Muscle of leg (tissue), 11 donors: Measurements from ENCODE around the gene OR5AN1. TPM values are rescaled to one million over a fixed set of nuclear protein-coding genes. Genes with fewer than 3 reads are reported as not detected.
"Not testable (repeated sequence)": the region's sequence is repeated elsewhere in the genome, so short reads cannot be mapped to it uniquely, and the experiment has no call there.

ENCODE experiments used
- DNase-seq: peaks from one replicate; pipeline ENCODE4 v3.0.0; 2013
- H3K27ac ChIP-seq: one replicate; pipeline ENCODE4 v1.5.1; 2013; ENCODE audit warnings: mild to moderate bottlenecking, low read length, control low read depth
- H3K27me3 ChIP-seq: one replicate; pipeline ENCODE4 v1.6.1; 2013; ENCODE audit warnings: low read length; ENCODE audit not compliant: control insufficient read depth, insufficient read depth
- H3K36me3 ChIP-seq: one replicate; pipeline ENCODE4 v1.6.1; 2013; ENCODE audit warnings: low read length; ENCODE audit not compliant: control insufficient read depth, insufficient read depth
- H3K4me1 ChIP-seq: one replicate; pipeline ENCODE4 v1.6.1; 2013; ENCODE audit warnings: low read length; ENCODE audit not compliant: control insufficient read depth, insufficient read depth
- H3K4me3 ChIP-seq: one replicate; pipeline ENCODE4 v1.5.1; 2013; ENCODE audit warnings: low read length, control low read depth
- H3K9me3 ChIP-seq: replicated peaks from 2 replicates; pipeline ENCODE4 v1.6.1; 2013; ENCODE audit warnings: low read depth, low read length; ENCODE audit not compliant: control insufficient read depth
- WGBS: methylation state at CpG from one replicate; pipeline ENCODE4 v1.1.5; 2013; ENCODE audit warnings: missing lambda C conversion rate; ENCODE audit not compliant: insufficient coverage; 5-methylcytosine and 5-hydroxymethylcytosine counted together
- polyA plus RNA-seq, 8 donors: library from polyadenylated mRNA; unstranded; fragments of 120-200 nt; gene quantifications; one replicate each; pipeline versions ENCODE4 v1.2.1 to v1.2.3, GENCODE V29; 2013; ENCODE audit warnings: inconsistent platforms in 1 of 8, low replicate concordance in 1 of 8; ENCODE audit not compliant: insufficient read length in 8 of 8, insufficient read depth in 1 of 8
- total RNA-seq: library from RNA; stranded (reverse); fragments of 120-200 nt; gene quantifications from one replicate; pipeline ENCODE4 v1.2.4, GENCODE V29; 2013

The OR5AN1 gene
- total and polyA plus RNA-seq, 9 donors: 0.03 TPM; not detected in 8

- 17% methylated on average over 2 of the region's 3 CpGs for WGBS
- not testable (repeated sequence) for H3K27ac ChIP-seq, H3K36me3 ChIP-seq, H3K4me1 ChIP-seq, H3K4me3 ChIP-seq, H3K27me3 ChIP-seq, DNase-seq
- peaks cover 25% of the 10 kb centered on the region for H3K9me3 ChIP-seq
Measured at GRCh38 chr11:59372324-59372723, 13.6 kb downstream of the OR5AN1 start.

GRCh38 chr11:59380263-59381059 is 21.8 kb downstream of the OR5AN1 start:
- no peaks in the 10 kb centered on the region for H3K36me3 ChIP-seq
- H3K9me3 ChIP-seq: no peaks in the 10 kb centered on the region
- no peak overlapping the region for H3K27ac ChIP-seq
- no peak for DNase-seq
- no peaks in the 10 kb centered on the region for H3K27me3 ChIP-seq
- no peak overlapping the region for H3K4me3 ChIP-seq
- no CpG with 5 or more reads among the region's 2 CpGs for WGBS
- H3K4me1 ChIP-seq: no peaks in the 10 kb centered on the region

GRCh38 chr11:59394186-59394585 is 35.5 kb downstream of the OR5AN1 start:
- no peak overlapping the region for H3K27ac ChIP-seq
- no peaks in the 10 kb centered on the region for H3K4me1 ChIP-seq
- peaks cover 2% of the 10 kb centered on the region for H3K9me3 ChIP-seq
- no peak overlapping the region for H3K4me3 ChIP-seq
- no peaks in the 10 kb centered on the region for H3K27me3 ChIP-seq
- H3K36me3 ChIP-seq: no peaks in the 10 kb centered on the region
- no peak for DNase-seq

GRCh38 chr11:59400461-59401261 is 42.0 kb downstream of the OR5AN1 start:
- H3K36me3 ChIP-seq: no peaks in the 10 kb centered on the region
- DNase-seq: no peak
- peaks cover 22% of the 10 kb centered on the region for H3K9me3 ChIP-seq
- H3K27ac ChIP-seq: no peak overlapping the region
- 48% methylated on average over 3 of the region's 3 CpGs for WGBS
- H3K4me3 ChIP-seq: no peak overlapping the region
- H3K4me1 ChIP-seq: no peaks in the 10 kb centered on the region
- H3K27me3 ChIP-seq: no peaks in the 10 kb centered on the region

- Histone ChIP-seq H3K27ac (no peak overlapping the region), H3K4me1 (no peaks in the 10 kb centered on the region), H3K27me3 (no peaks in the 10 kb centered on the region), H3K36me3 (no peaks in the 10 kb centered on the region), H3K9me3 (peaks cover 22% of the 10 kb centered on the region), H3K4me3 (no peak overlapping the region)
- 67% methylated on average over 1 of the region's 2 CpGs for WGBS
- DNase-seq: no peak
Measured at GRCh38 chr11:59401262-59401552, 42.5 kb downstream of the OR5AN1 start.

GRCh38 chr11:59403546-59403945 is 44.9 kb downstream of the OR5AN1 start:
- H3K4me1 ChIP-seq: no peaks in the 10 kb centered on the region
- DNase-seq: no peak
- peaks cover 22% of the 10 kb centered on the region for H3K9me3 ChIP-seq
- no peaks in the 10 kb centered on the region for H3K36me3 ChIP-seq
- no peaks in the 10 kb centered on the region for H3K27me3 ChIP-seq
- no peak overlapping the region for H3K4me3 ChIP-seq
- H3K27ac ChIP-seq: no peak overlapping the region

- Histone ChIP-seq H3K4me1 (peaks cover 3% of the 10 kb centered on the region), H3K36me3 (no peaks in the 10 kb centered on the region), H3K9me3 (peaks cover 3% of the 10 kb centered on the region), H3K27me3 (no peaks in the 10 kb centered on the region), H3K4me3 (no peak overlapping the region), H3K27ac (no peak overlapping the region)
- DNase-seq: peak; percentile 1
- WGBS: no CpG with 5 or more reads among the region's 2 CpGs
Measured at GRCh38 chr11:59413646-59414045, 55.0 kb downstream of the OR5AN1 start.

- H3K4me3 ChIP-seq: no peak overlapping the region
- peaks cover 3% of the 10 kb centered on the region for H3K4me1 ChIP-seq
- WGBS: no CpG with 5 or more reads among the region's 1 CpG
- no peak for DNase-seq
- no peaks in the 10 kb centered on the region for H3K36me3 ChIP-seq
- H3K27ac ChIP-seq: no peak overlapping the region
- H3K27me3 ChIP-seq: no peaks in the 10 kb centered on the region
- peaks cover 3% of the 10 kb centered on the region for H3K9me3 ChIP-seq
Measured at GRCh38 chr11:59415111-59415510, 56.4 kb downstream of the OR5AN1 start.

- Histone ChIP-seq H3K36me3 (no peaks in the 10 kb centered on the region), H3K4me3 (no peak overlapping the region), H3K4me1 (peaks cover 3% of the 10 kb centered on the region), H3K27me3 (no peaks in the 10 kb centered on the region), H3K9me3 (no peaks in the 10 kb centered on the region), H3K27ac (no peak overlapping the region)
- WGBS: 100% methylated on average over 1 of the region's 5 CpGs
- DNase-seq: no peak
Measured at GRCh38 chr11:59416613-59417012, 57.9 kb downstream of the OR5AN1 start.

GRCh38 chr11:59417023-59417422 is 58.3 kb downstream of the OR5AN1 start:
- no peak overlapping the region for H3K4me3 ChIP-seq
- H3K27me3 ChIP-seq: no peaks in the 10 kb centered on the region
- WGBS: no CpG with 5 or more reads among the region's 5 CpGs
- DNase-seq: peak; percentile 8
- H3K9me3 ChIP-seq: no peaks in the 10 kb centered on the region
- no peaks in the 10 kb centered on the region for H3K36me3 ChIP-seq
- no peak overlapping the region for H3K27ac ChIP-seq
- H3K4me1 ChIP-seq: peaks cover 3% of the 10 kb centered on the region
